DND-41 (cell line): Measurements from ENCODE around the gene RAPSN.
A peak's percentile ranks its signal among the peaks of the same experiment; 100 is the strongest.

ENCODE experiments used
- ATAC-seq: fragments of 200-7000 bp; cut with Tn5 transposase; 3 replicates; pipeline ENCODE4 v1.9.1; 2021; ENCODE audit warnings: low read depth; ENCODE audit not compliant: insufficient read depth
- DNase-seq: peaks from one replicate; pipeline ENCODE4 v3.0.0-alpha.2; 2020
- H2AFZ ChIP-seq: 2 replicates; pipeline ENCODE4 v1.6.0; 2012; ENCODE audit warnings: low read depth, low read length
- H3K27ac ChIP-seq: 2 replicates; pipeline ENCODE4 v1.5.1; 2012; ENCODE audit warnings: low read length, inconsistent platforms
- H3K27me3 ChIP-seq: fragments of 200-600 bp; sonication (generic); 2 replicates; pipeline ENCODE4 v1.6.0; 2012; ENCODE audit warnings: low read length, mild to moderate bottlenecking, inconsistent platforms; ENCODE audit not compliant: insufficient read depth, poor library complexity
- H3K36me3 ChIP-seq: 2 replicates; pipeline ENCODE4 v1.5.1; 2012; ENCODE audit warnings: low read length, inconsistent platforms; ENCODE audit not compliant: insufficient read depth
- H3K4me1 ChIP-seq: 2 replicates; pipeline ENCODE4 v1.5.1; 2012; ENCODE audit warnings: mild to moderate bottlenecking, low read length; ENCODE audit not compliant: insufficient read depth
- H3K4me2 ChIP-seq: 2 replicates; pipeline ENCODE4 v1.6.0; 2012; ENCODE audit warnings: mild to moderate bottlenecking, moderate library complexity, low read length, inconsistent platforms; ENCODE audit not compliant: insufficient read depth
- H3K4me3 ChIP-seq, 2 experiments: fragments of 200-600 bp in 1 of 2; shearing (Covaris generic) in 1 of 2; 2 replicates each; pipeline ENCODE4 v1.5.1; 2012 to 2016; ENCODE audit warnings: inconsistent platforms in 2 of 2, low read length in 2 of 2, mild to moderate bottlenecking in 2 of 2, low read depth in 1 of 2, moderate library complexity in 1 of 2
- H3K79me2 ChIP-seq: 2 replicates; pipeline ENCODE4 v1.6.0; 2012; ENCODE audit warnings: low read length, inconsistent platforms; ENCODE audit not compliant: insufficient read depth
- H3K9ac ChIP-seq: 2 replicates; pipeline ENCODE4 v1.6.0; 2012; ENCODE audit warnings: low read depth, mild to moderate bottlenecking, inconsistent platforms, low read length, moderate library complexity
- H3K9me3 ChIP-seq: 2 replicates; pipeline ENCODE4 v1.5.1; 2012; ENCODE audit warnings: low read length, moderate library complexity, mild to moderate bottlenecking, inconsistent platforms; ENCODE audit not compliant: insufficient read depth, severe bottlenecking
- H4K20me1 ChIP-seq: 2 replicates; pipeline ENCODE4 v1.6.0; 2012; ENCODE audit warnings: low read length; ENCODE audit not compliant: insufficient read depth
- CTCF ChIP-seq: IDR thresholded peaks from 2 replicates; pipeline ENCODE4 v1.5.1; 2012; ENCODE audit warnings: borderline replicate concordance, low read length, moderate library complexity, mild to moderate bottlenecking; ENCODE audit not compliant: poor library complexity, severe bottlenecking; ENCODE audit errors: extremely low read depth
- EZH2 ChIP-seq: IDR thresholded peaks from 3 replicates; pipeline ENCODE4 v1.6.1; 2012; ENCODE audit warnings: borderline replicate concordance, low read depth, mild to moderate bottlenecking, moderate library complexity, low read length, inconsistent platforms; ENCODE audit not compliant: severe bottlenecking

The RAPSN gene

GRCh38 chr11:47411884-47412746 is 36.8 kb downstream of the RAPSN start:
- H3K9me3 ChIP-seq = no peaks in the 10 kb centered on the region
- TF ChIP-seq EZH2 (no peak), CTCF (peak; percentile 87)
- H3K4me2 ChIP-seq = no peak overlapping the region
- H3K4me1 ChIP-seq = peaks cover 25% of the 10 kb centered on the region
- no peak overlapping the region for H3K9ac ChIP-seq
- no peaks in the 10 kb centered on the region for H4K20me1 ChIP-seq
- H3K27me3 ChIP-seq = no peaks in the 10 kb centered on the region
- H3K36me3 ChIP-seq = peaks cover 41% of the 10 kb centered on the region
- no peak overlapping the region for H3K4me3 ChIP-seq
- H3K27ac ChIP-seq = no peak overlapping the region
- H2AFZ ChIP-seq = no peak overlapping the region
- peaks cover 9% of the 10 kb centered on the region for H3K79me2 ChIP-seq
- peak; percentile 49 for DNase-seq
- no peak for ATAC-seq

GRCh38 chr11:47410370-47411264 is 38.3 kb downstream of the RAPSN start:
- no peaks in the 10 kb centered on the region for H3K9me3 ChIP-seq
- peaks cover 9% of the 10 kb centered on the region for H3K79me2 ChIP-seq
- 0 out of 2 replicates have a peak overlapping the region, but pooled peaks have one; percentile 76 for H3K4me2 ChIP-seq
- no peaks in the 10 kb centered on the region for H3K27me3 ChIP-seq
- H3K27ac ChIP-seq = no peak overlapping the region
- H4K20me1 ChIP-seq = no peaks in the 10 kb centered on the region
- TF ChIP-seq CTCF = no peak
- no peak for TF ChIP-seq EZH2
- peaks cover 33% of the 10 kb centered on the region for H3K36me3 ChIP-seq
- ATAC-seq (no peak), DNase-seq (no peak)
- H3K4me1 ChIP-seq = peaks cover 27% of the 10 kb centered on the region
- no peak overlapping the region for H2AFZ ChIP-seq
- H3K9ac ChIP-seq = no peak overlapping the region
- H3K4me3 ChIP-seq = no peak overlapping the region

- H3K4me3 ChIP-seq = peak overlapping the region; percentile 64 to 72; a peak in 2 of 4 replicates
- peaks cover 27% of the 10 kb centered on the region for H3K4me1 ChIP-seq
- peak overlapping the region; percentile 76 for H3K4me2 ChIP-seq
- no peak for DNase-seq
- peak overlapping the region; percentile 65 for H3K9ac ChIP-seq
- H3K79me2 ChIP-seq = peaks cover 9% of the 10 kb centered on the region
- TF ChIP-seq CTCF (no peak), EZH2 (no peak)
- no peak overlapping the region for H3K27ac ChIP-seq
- H4K20me1 ChIP-seq = no peaks in the 10 kb centered on the region
- H2AFZ ChIP-seq = no peak overlapping the region
- H3K9me3 ChIP-seq = no peaks in the 10 kb centered on the region
- peaks cover 25% of the 10 kb centered on the region for H3K36me3 ChIP-seq
- ATAC-seq = no peak
- H3K27me3 ChIP-seq = no peaks in the 10 kb centered on the region
Measured at GRCh38 chr11:47409440-47410369, 39.2 kb downstream of the RAPSN start.
